ENCODE data around the gene KRTAP2-2. TPM values are rescaled to one million over a fixed set of nuclear protein-coding genes. Genes with fewer than 3 reads are reported as not detected.

Gene KRTAP2-2
- total RNA-seq, 1 donor from 2014 or later = not detected

DNA sequence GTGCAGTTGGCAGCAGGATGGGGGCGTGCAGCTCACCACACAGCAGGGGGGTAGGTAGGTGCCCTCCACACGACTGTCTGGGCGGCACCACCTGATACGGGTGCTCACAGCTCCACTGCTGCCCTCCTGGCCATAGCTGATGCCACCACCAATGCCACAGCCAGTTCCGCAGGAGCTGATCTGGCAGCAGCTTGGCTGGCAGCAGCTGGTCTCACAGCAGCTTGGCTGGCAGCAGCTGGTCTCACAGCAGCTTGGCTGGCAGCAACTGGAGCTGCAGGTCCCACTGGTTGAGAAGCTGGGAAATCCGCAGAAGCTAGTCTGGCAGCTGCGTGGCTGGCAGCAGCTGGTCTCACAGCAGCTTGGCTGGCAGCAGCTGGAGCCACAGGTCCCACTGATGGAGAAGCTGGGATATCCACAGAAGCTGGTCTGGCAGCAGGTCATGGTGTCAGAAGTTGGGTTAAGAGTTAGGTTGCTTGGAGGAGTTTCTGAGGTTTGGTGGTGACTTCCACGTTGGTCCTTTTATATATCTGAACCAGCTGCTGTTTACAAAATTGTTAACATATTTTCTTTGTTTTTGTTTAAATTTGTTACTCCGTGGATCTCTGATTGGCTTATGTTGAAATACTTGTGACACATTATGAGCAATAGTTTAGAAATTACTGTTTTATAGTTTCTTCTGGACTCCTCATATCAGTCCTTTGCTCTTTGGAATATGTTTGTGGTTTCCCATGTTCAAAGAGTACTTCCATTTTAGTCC, 28.1 kb downstream of the KRTAP2-2 start, which contains the start of gene KRTAP1-5:
Gene KRTAP1-5 (minus strand): TSS at position 494 of the 757 bp plus-strand sequence. CDS start 53 bp downstream, at position 441.
- no peaks in the 10 kb centered on the region for H3K4me1 Mint-ChIP-seq
- no peak for DNase-seq (ENCODE audit: low spot score in 2 of 2, unreplicated experiment in 2 of 2)
- H3K27ac Mint-ChIP-seq = no peak within 1 kb of the TSS
- no peak within 1 kb of the TSS for H3K4me3 Mint-ChIP-seq
- H3K36me3 Mint-ChIP-seq = no peaks in the 10 kb centered on the region
- H3K27me3 Mint-ChIP-seq (ENCODE audit: low read depth) = no peaks in the 10 kb centered on the region
- peaks cover 15% of the 10 kb centered on the region for H3K9me3 Mint-ChIP-seq
- no peak for TF ChIP-seq CTCF (IDR thresholded peaks at IDR 0.05; ENCODE audit: unreplicated experiment)

GRCh38 chr17:41024697-41025096, 30.3 kb downstream of the KRTAP2-2 start:
- no peak overlapping the region for H3K27ac Mint-ChIP-seq
- DNase-seq (ENCODE audit: low spot score in 2 of 2, unreplicated experiment in 2 of 2) = no peak
- H3K9me3 Mint-ChIP-seq = peaks cover 22% of the 10 kb centered on the region
- no peak overlapping the region for H3K4me3 Mint-ChIP-seq
- no peaks in the 10 kb centered on the region for H3K27me3 Mint-ChIP-seq (ENCODE audit: low read depth)
- H3K36me3 Mint-ChIP-seq = no peaks in the 10 kb centered on the region
- TF ChIP-seq CTCF (IDR thresholded peaks at IDR 0.05; ENCODE audit: unreplicated experiment) = no peak
- H3K4me1 Mint-ChIP-seq = no peaks in the 10 kb centered on the region

GRCh38 chr17:41020336-41020735, 34.7 kb downstream of the KRTAP2-2 start:
- Mint-ChIP-seq H3K27ac (no peak overlapping the region), H3K36me3 (no peaks in the 10 kb centered on the region), H3K4me1 (peaks cover 6% of the 10 kb centered on the region), H3K9me3 (peaks cover 28% of the 10 kb centered on the region), H3K27me3 (ENCODE audit: low read depth) (no peaks in the 10 kb centered on the region), H3K4me3 (no peak overlapping the region)
- TF ChIP-seq CTCF (IDR thresholded peaks at IDR 0.05; ENCODE audit: unreplicated experiment) = no peak
- DNase-seq (ENCODE audit: low spot score in 2 of 2, unreplicated experiment in 2 of 2) = no peak

GRCh38 chr17:41019415-41019814, 35.6 kb downstream of the KRTAP2-2 start:
- peaks cover 28% of the 10 kb centered on the region for H3K9me3 Mint-ChIP-seq

GRCh38 chr17:41018541-41018940, 36.5 kb downstream of the KRTAP2-2 start:
- DNase-seq (ENCODE audit: low spot score in 2 of 2, unreplicated experiment in 2 of 2) = no peak
- no peak overlapping the region for H3K27ac Mint-ChIP-seq

More at GRCh38 chr17:41019415-41019814, 35.6 kb downstream of the KRTAP2-2 start:
- TF ChIP-seq CTCF (IDR thresholded peaks at IDR 0.05; ENCODE audit: unreplicated experiment) = no peak
- no peak for DNase-seq (ENCODE audit: low spot score in 2 of 2, unreplicated experiment in 2 of 2)
- no peak overlapping the region for H3K4me3 Mint-ChIP-seq
- H3K4me1 Mint-ChIP-seq = peaks cover 6% of the 10 kb centered on the region
- H3K27me3 Mint-ChIP-seq (ENCODE audit: low read depth) = no peaks in the 10 kb centered on the region
- no peak overlapping the region for H3K27ac Mint-ChIP-seq
- no peaks in the 10 kb centered on the region for H3K36me3 Mint-ChIP-seq

More at GRCh38 chr17:41018541-41018940, 36.5 kb downstream of the KRTAP2-2 start:
- TF ChIP-seq CTCF (IDR thresholded peaks at IDR 0.05; ENCODE audit: unreplicated experiment) = no peak
- peaks cover 8% of the 10 kb centered on the region for H3K4me1 Mint-ChIP-seq
- no peaks in the 10 kb centered on the region for H3K36me3 Mint-ChIP-seq
- H3K4me3 Mint-ChIP-seq = no peak overlapping the region
- no peaks in the 10 kb centered on the region for H3K27me3 Mint-ChIP-seq (ENCODE audit: low read depth)
- H3K9me3 Mint-ChIP-seq = peaks cover 28% of the 10 kb centered on the region

Measured in mesothelial cell of epicardium (in vitro differentiated cells).